PFSK-1 (cell line): ENCODE results near the gene PHACTR4.

Source experiments
- FOXP2 ChIP-seq: optimal IDR thresholded peaks from 2 replicates; pipeline ENCODE3; 2011; ENCODE audit warnings: borderline replicate concordance, control low read depth, inconsistent platforms; ENCODE audit not compliant: insufficient read depth; ENCODE audit errors: extremely low read length, extremely low read depth
- POLR2AphosphoS5 ChIP-seq: IDR thresholded peaks from 2 replicates; pipeline ENCODE4 v1.6.1; 2012; ENCODE audit warnings: low read depth, mild to moderate bottlenecking, control low read depth, low read length, moderate library complexity
- REST ChIP-seq, 2 experiments: IDR thresholded peaks; 2 replicates each; pipeline versions ENCODE4 v1.6.1 to v1.8.0; 2011 to 2012; ENCODE audit warnings: low read depth in 2 of 2, low read length in 2 of 2, control low read depth in 1 of 2, inconsistent platforms in 1 of 2, mild to moderate bottlenecking in 1 of 2, moderate library complexity in 1 of 2; ENCODE audit not compliant: insufficient read depth in 1 of 2
- SIN3A ChIP-seq: IDR thresholded peaks from 2 replicates; pipeline ENCODE4 v1.6.1; 2012; ENCODE audit warnings: mild to moderate bottlenecking, low read length, moderate library complexity, borderline replicate concordance; ENCODE audit not compliant: insufficient read depth
- TAF1 ChIP-seq: IDR thresholded peaks from 2 replicates; pipeline ENCODE4 v1.6.1; 2012; ENCODE audit warnings: low read length, control low read depth, borderline replicate concordance; ENCODE audit not compliant: insufficient read depth

Gene PHACTR4

GRCh38 chr1:28341591-28341990 is 27.9 kb upstream of the PHACTR4 start:
- TF ChIP-seq TAF1 = no peak
- TF ChIP-seq SIN3A = no peak

- TF ChIP-seq SIN3A = no peak
- no peak for TF ChIP-seq TAF1
- no peak for TF ChIP-seq FOXP2
- TF ChIP-seq REST (IDR thresholded peaks at IDR 0.05; ENCODE audit: insufficient read depth in 1 of 2, low read depth in 2 of 2, low read length in 2 of 2) = no peak
- TF ChIP-seq POLR2AphosphoS5 = no peak
These were observed 26.1 kb upstream of the PHACTR4 start for GRCh38 chr1:28343405-28343804.

DNA sequence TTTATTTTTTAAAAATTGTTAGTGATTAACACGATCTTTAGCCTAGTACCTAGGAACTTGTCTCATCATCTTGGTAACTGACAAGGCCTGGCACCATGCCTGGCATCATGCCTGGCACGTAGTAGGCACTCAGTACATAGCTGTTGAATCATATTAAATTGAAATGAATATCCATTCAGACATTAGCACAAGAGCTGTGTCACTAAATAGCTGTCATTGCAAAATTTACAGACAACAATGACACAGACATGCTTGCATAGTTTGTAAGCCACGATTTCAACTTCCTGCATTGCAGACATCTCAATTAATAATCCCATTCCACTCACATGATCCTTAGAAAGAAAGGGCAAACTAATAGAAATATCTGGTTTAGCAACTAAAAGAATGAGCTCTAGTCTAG is 15.4 kb upstream of the PHACTR4 start:
- TF ChIP-seq FOXP2 (no peak), POLR2AphosphoS5 (no peak), SIN3A (no peak), REST (IDR thresholded peaks at IDR 0.05; ENCODE audit: insufficient read depth in 1 of 2, low read depth in 2 of 2, low read length in 2 of 2) (no peak), TAF1 (no peak)

- no peak for TF ChIP-seq SIN3A
- no peak for TF ChIP-seq POLR2AphosphoS5
- no peak for TF ChIP-seq FOXP2
These were observed 10.8 kb upstream of the PHACTR4 start for GRCh38 chr1:28358716-28359115.

DNA sequence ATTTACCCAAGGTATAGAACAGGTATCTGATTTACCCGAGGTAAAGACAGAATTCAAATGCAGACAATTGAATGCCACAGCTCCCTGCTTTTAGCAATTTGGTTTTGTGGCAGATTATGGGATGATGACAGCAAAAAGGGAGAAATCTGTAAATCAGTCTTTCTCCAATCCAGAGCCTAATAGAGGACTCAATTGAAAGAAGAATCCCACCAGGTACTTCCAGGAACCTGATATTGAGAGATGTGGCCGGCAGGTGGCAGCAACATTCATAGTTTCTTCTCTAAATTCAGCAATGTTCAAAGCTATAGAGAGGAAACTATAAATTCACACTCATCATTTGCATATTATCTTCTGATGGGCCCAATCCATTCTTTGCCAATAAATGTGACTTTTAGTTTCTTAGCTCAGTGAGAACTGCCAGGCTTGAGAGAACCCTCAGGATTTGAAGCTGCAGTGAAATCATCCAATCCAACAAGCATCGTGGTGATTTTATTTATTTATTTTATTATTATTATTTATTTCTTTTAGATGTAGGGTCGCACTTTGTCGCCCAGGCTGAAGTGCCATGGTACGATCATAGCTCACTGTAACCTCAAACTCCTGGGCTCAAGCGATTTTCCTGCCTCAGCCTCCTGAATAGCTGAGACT is 9.8 kb upstream of the PHACTR4 start:
- no peak for TF ChIP-seq SIN3A
- no peak for TF ChIP-seq REST (IDR thresholded peaks at IDR 0.05; ENCODE audit: insufficient read depth in 1 of 2, low read depth in 2 of 2, low read length in 2 of 2)
- TF ChIP-seq POLR2AphosphoS5 = no peak
- no peak for TF ChIP-seq TAF1
- no peak for TF ChIP-seq FOXP2

- TF ChIP-seq TAF1 = no peak
- TF ChIP-seq POLR2AphosphoS5 = no peak
- no peak for TF ChIP-seq SIN3A
- TF ChIP-seq FOXP2 = no peak
These were observed 4.7 kb upstream of the PHACTR4 start for GRCh38 chr1:28364888-28365287.

DNA sequence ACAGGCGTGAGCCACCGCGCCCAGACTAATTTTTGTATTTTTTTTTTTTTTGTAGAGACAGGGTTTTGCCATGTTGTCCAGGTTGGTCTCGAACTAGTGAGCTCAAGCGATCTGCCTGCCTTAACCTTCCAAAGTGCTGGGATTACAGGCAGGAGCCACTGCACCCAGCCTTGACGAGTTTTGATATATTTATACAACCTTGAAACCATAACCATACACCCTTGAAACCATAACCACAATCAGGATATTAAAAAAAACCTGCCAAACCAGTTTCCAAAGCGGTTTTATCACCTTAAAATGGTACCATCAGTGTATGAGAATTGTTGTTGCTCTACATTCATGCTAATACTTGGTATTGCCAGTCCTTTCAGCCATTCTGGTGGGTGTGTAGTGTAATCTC is 3.7 kb upstream of the PHACTR4 start:
- TF ChIP-seq POLR2AphosphoS5 (no peak), TAF1 (no peak), FOXP2 (no peak), REST (IDR thresholded peaks at IDR 0.05; ENCODE audit: insufficient read depth in 1 of 2, low read depth in 2 of 2, low read length in 2 of 2) (no peak), SIN3A (no peak)
